CD14-positive monocyte (primary cell): ENCODE measurements around the gene ORAI3. TPM values are rescaled to one million over a fixed set of nuclear protein-coding genes. Genes with fewer than 3 reads are reported as not detected.

Source experiments
- DNase-seq, 3 donors: peaks; one replicate each; pipeline ENCODE4 v3.0.0-alpha.2; 2011 to 2022
- H2AFZ ChIP-seq: 2 replicates; pipeline ENCODE4 v1.6.0; 2012; ENCODE audit warnings: mild to moderate bottlenecking, low read depth, low read length, inconsistent platforms; ENCODE audit not compliant: insufficient read depth, poor library complexity, severe bottlenecking
- H3K27ac ChIP-seq, 2 donors: 1 replicate in 1 of 2; 2 replicates in 1 of 2; pipeline ENCODE4 v1.5.1; 2012 to 2013; ENCODE audit warnings: low read length in 2 of 2, control low read depth in 1 of 2, inconsistent platforms in 1 of 2, low read depth in 1 of 2, mild to moderate bottlenecking in 1 of 2
- H3K27me3 ChIP-seq, 2 donors: one replicate each; pipeline versions ENCODE4 v1.6.0 to v1.6.1; 2011 to 2013; ENCODE audit warnings: low read length in 2 of 2; ENCODE audit not compliant: control insufficient read depth in 2 of 2, insufficient read depth in 2 of 2
- H3K36me3 ChIP-seq, 2 donors: replicated peaks in 1 of 2; 1 replicate in 1 of 2; 2 replicates in 1 of 2; pipeline versions ENCODE4 v1.5.1 to v1.6.1; 2012 to 2013; ENCODE audit warnings: low read length in 2 of 2, control low read depth in 1 of 2, inconsistent platforms in 1 of 2, mild to moderate bottlenecking in 1 of 2; ENCODE audit not compliant: insufficient read depth in 2 of 2, control insufficient read depth in 1 of 2
- H3K4me1 ChIP-seq, 2 donors: 1 replicate in 1 of 2; 2 replicates in 1 of 2; pipeline versions ENCODE4 v1.5.1 to v1.6.1; 2012 to 2013; ENCODE audit warnings: low read length in 2 of 2, control low read depth in 1 of 2, inconsistent platforms in 1 of 2, mild to moderate bottlenecking in 1 of 2, moderate library complexity in 1 of 2; ENCODE audit not compliant: insufficient read depth in 2 of 2, control insufficient read depth in 1 of 2
- H3K4me2 ChIP-seq: replicated peaks from 2 replicates; pipeline ENCODE3; 2012; ENCODE audit warnings: low read length, moderate library complexity, mild to moderate bottlenecking; ENCODE audit not compliant: poor library complexity, severe bottlenecking; ENCODE audit errors: extremely low read depth
- H3K4me3 ChIP-seq, 3 experiments: fragments of 200-600 bp in 1 of 3; sonication (generic) in 1 of 3; replicated peaks in 1 of 3; 1 replicate in 2 of 3; 2 replicates in 1 of 3; pipeline ENCODE4 v1.5.1; 2011 to 2013; ENCODE audit warnings: low read length in 3 of 3, mild to moderate bottlenecking in 3 of 3, control low read depth in 2 of 3, low read depth in 2 of 3, inconsistent platforms in 1 of 3, moderate library complexity in 1 of 3
- H3K79me2 ChIP-seq: 2 replicates; pipeline ENCODE4 v1.6.0; 2012; ENCODE audit warnings: mild to moderate bottlenecking, control low read depth, inconsistent platforms, low read length, moderate library complexity; ENCODE audit not compliant: insufficient read depth
- H3K9ac ChIP-seq: 2 replicates; pipeline ENCODE4 v1.6.0; 2017; ENCODE audit warnings: low read length, mild to moderate bottlenecking; ENCODE audit not compliant: insufficient read depth, poor library complexity, severe bottlenecking
- H3K9me3 ChIP-seq, 2 donors: replicated peaks in 1 of 2; 1 replicate in 1 of 2; 2 replicates in 1 of 2; pipeline versions ENCODE4 v1.5.1 to v1.6.1; 2012 to 2013; ENCODE audit warnings: low read length in 2 of 2, control low read depth in 1 of 2; ENCODE audit not compliant: control insufficient read depth in 1 of 2, insufficient read depth in 1 of 2
- H4K20me1 ChIP-seq: 2 replicates; pipeline ENCODE4 v1.6.0; 2012; ENCODE audit warnings: mild to moderate bottlenecking, low read length, control low read depth, moderate library complexity; ENCODE audit not compliant: insufficient read depth
- H3K27ac Mint-ChIP-seq, 7 donors: one replicate each; pipeline ENCODE4 v1.8.0; 2020; ENCODE audit warnings: mild to moderate bottlenecking in 7 of 7, mixed read lengths in 7 of 7, moderate library complexity in 6 of 7, inconsistent platforms in 2 of 7
- H3K27me3 Mint-ChIP-seq, 3 donors: one replicate each; pipeline ENCODE4 v1.8.0; 2021 to 2022; ENCODE audit warnings: low read depth in 3 of 3, mild to moderate bottlenecking in 3 of 3, mixed read lengths in 3 of 3, moderate library complexity in 3 of 3, inconsistent platforms in 1 of 3
- H3K36me3 Mint-ChIP-seq, 2 donors: one replicate each; pipeline ENCODE4 v1.8.0; 2020; ENCODE audit warnings: mixed read lengths in 2 of 2, inconsistent platforms in 1 of 2, mild to moderate bottlenecking in 1 of 2
- H3K4me1 Mint-ChIP-seq: one replicate; pipeline ENCODE4 v1.8.0; 2020; ENCODE audit warnings: mild to moderate bottlenecking, mixed read lengths
- H3K4me3 Mint-ChIP-seq, 2 donors: one replicate each; pipeline ENCODE4 v1.8.0; 2020; ENCODE audit warnings: mild to moderate bottlenecking in 2 of 2, mixed read lengths in 2 of 2, moderate library complexity in 1 of 2
- H3K9me3 Mint-ChIP-seq, 7 donors: one replicate each; pipeline ENCODE4 v1.8.0; 2020 to 2022; ENCODE audit warnings: mixed read lengths in 7 of 7, mild to moderate bottlenecking in 6 of 7, moderate library complexity in 6 of 7, inconsistent platforms in 2 of 7
- CTCF ChIP-seq: fragments of 200-600 bp; IDR thresholded peaks from one replicate; pipeline ENCODE4 v1.8.0; 2022; ENCODE audit warnings: antibody characterized with exemption, mild to moderate bottlenecking
- WGBS: methylation state at CpG from one replicate; pipeline ENCODE4 v1.1.5; 2013; ENCODE audit warnings: missing lambda C conversion rate; ENCODE audit not compliant: insufficient coverage; 5-methylcytosine and 5-hydroxymethylcytosine counted together
- intact Hi-C, 2 donors: fragments of 100-400 bp; cut with micrococcal nuclease; formaldehyde crosslinking; loops; one replicate each; pipeline versions ENCODE4 v1.15.0 to v1.15.1; 2023
- polyA plus RNA-seq, 3 donors: library from polyadenylated mRNA; depleted of rRNA in 1 of 3; unstranded in 2 of 3; stranded (reverse) in 1 of 3; fragments of 300-500 nt in 2 of 3; fragments of >200 nt in 1 of 3; fragmentation: Illumina TruSeq in 2 of 3; gene quantifications; 1 replicate in 2 of 3; 2 replicates in 1 of 3; pipeline ENCODE4 v1.2.3, GENCODE V29; 2012 to 2021

Gene ORAI3
- polyA plus RNA-seq, 3 donors, result 34.3 to 80.3 (median 76.8) TPM

GRCh38 chr16:30953111-30953510 is 4.2 kb downstream of the ORAI3 start:
- H3K4me3 Mint-ChIP-seq, result peak overlapping the region in 1 of 2 donors; percentile 52
- WGBS, result 95% methylated on average over 8 of the region's 9 CpGs
- intact Hi-C loops, result loop anchor here in 1 of 2 donors (10.0 kb wide), 1 partner anchor 142 kb away; the partner anchor contains the start of gene VKORC1

GRCh38 chr16:30953511-30954124 is 4.8 kb downstream of the ORAI3 start:
- no peak overlapping the region for H3K9ac ChIP-seq
- Mint-ChIP-seq H3K36me3 (peaks cover 2 to 19% of the 10 kb centered on the region in 2 donors), H3K4me3 (peak overlapping the region in 1 of 2 donors; percentile 52), H3K9me3 (no peaks in the 10 kb centered on the region), H3K27ac (peak overlapping the region in 1 of 7 donors; percentile 2), H3K4me1 (peaks cover 24% of the 10 kb centered on the region), H3K27me3 (peaks cover 0 to 3% (median 0%) of the 10 kb centered on the region in 3 donors)
- no peaks in the 10 kb centered on the region for H3K9me3 ChIP-seq
- intact Hi-C loops, result loop anchor here in 1 of 2 donors (10.0 kb wide), 1 partner anchor 141 kb away; the partner anchor contains the start of gene VKORC1
- H3K27ac ChIP-seq, result peak overlapping the region in 1 of 2 donors; percentile 13
- no peak overlapping the region for H3K4me2 ChIP-seq
- no peaks in the 10 kb centered on the region for H3K27me3 ChIP-seq
- peak; percentile 38 to 56 (median 49) for DNase-seq
- no peak overlapping the region for H2AFZ ChIP-seq
- H3K4me3 ChIP-seq, result no peak overlapping the region
- TF ChIP-seq CTCF, result peak; percentile 74
- WGBS, result 49% methylated on average over 5 of the region's 15 CpGs
- H3K79me2 ChIP-seq, result peaks cover 48% of the 10 kb centered on the region
- peaks cover 9 to 20% of the 10 kb centered on the region in 2 donors for H3K36me3 ChIP-seq
- H3K4me1 ChIP-seq, result peaks cover 26 to 35% of the 10 kb centered on the region in 2 donors
- peaks cover 68% of the 10 kb centered on the region for H4K20me1 ChIP-seq

More at GRCh38 chr16:30953111-30953510, 4.2 kb downstream of the ORAI3 start:
- peaks cover 44% of the 10 kb centered on the region for H3K79me2 ChIP-seq
- peaks cover 2 to 19% of the 10 kb centered on the region in 2 donors for H3K36me3 Mint-ChIP-seq
- H3K27me3 Mint-ChIP-seq, result peaks cover 0 to 3% (median 0%) of the 10 kb centered on the region in 3 donors
- no peak overlapping the region for H3K4me3 ChIP-seq
- H3K9me3 ChIP-seq, result no peaks in the 10 kb centered on the region
- H3K4me2 ChIP-seq, result no peak overlapping the region
- H3K9ac ChIP-seq, result no peak overlapping the region
- peaks cover 9 to 20% of the 10 kb centered on the region in 2 donors for H3K36me3 ChIP-seq
- no peak for DNase-seq
- no peaks in the 10 kb centered on the region for H3K27me3 ChIP-seq
- no peaks in the 10 kb centered on the region for H3K9me3 Mint-ChIP-seq
- H2AFZ ChIP-seq, result no peak overlapping the region
- H4K20me1 ChIP-seq, result peaks cover 65% of the 10 kb centered on the region
- no peak overlapping the region for H3K27ac Mint-ChIP-seq
- peaks cover 27 to 36% of the 10 kb centered on the region in 2 donors for H3K4me1 ChIP-seq
- H3K27ac ChIP-seq, result peak overlapping the region in 1 of 2 donors; percentile 13
- no peak for TF ChIP-seq CTCF
- peaks cover 21% of the 10 kb centered on the region for H3K4me1 Mint-ChIP-seq
